WERI-Rb-1 (cell line): ENCODE data around the gene CACNA1A.

ENCODE experiments used
- DNase-seq: peaks from one replicate; pipeline ENCODE4 v3.0.0-alpha.2; 2020
- H3K27ac ChIP-seq: fragments of 250-450 bp; sonication (Bioruptor Pico); 2 replicates; pipeline ENCODE4 v1.5.1; 2020; ENCODE audit warnings: mild to moderate bottlenecking, moderate library complexity
- H3K27me3 ChIP-seq: fragments of 250-450 bp; sonication (Bioruptor Pico); 2 replicates; pipeline ENCODE4 v1.5.1; 2021; ENCODE audit warnings: mild to moderate bottlenecking, low read depth, moderate library complexity; ENCODE audit not compliant: insufficient read depth, severe bottlenecking
- H3K36me3 ChIP-seq: fragments of 250-450 bp; sonication (Bioruptor Pico); 2 replicates; pipeline ENCODE4 v1.5.1; 2020; ENCODE audit warnings: mild to moderate bottlenecking, moderate library complexity
- H3K4me3 ChIP-seq: 2 replicates; pipeline ENCODE4 v1.5.1; 2011; ENCODE audit warnings: low read depth, mild to moderate bottlenecking, control low read depth, low read length
- H3K9me3 ChIP-seq: fragments of 250-450 bp; sonication (Bioruptor Pico); 2 replicates; pipeline ENCODE4 v1.5.1; 2021; ENCODE audit warnings: mild to moderate bottlenecking, moderate library complexity; ENCODE audit not compliant: severe bottlenecking
- TF ChIP-seq, protein P1 (sequence below): IDR thresholded peaks from 2 replicates; pipeline ENCODE4 v1.5.1; 2011; ENCODE audit warnings: low read depth, mild to moderate bottlenecking, control low read depth, inconsistent platforms, low read length

Gene CACNA1A

DNA sequence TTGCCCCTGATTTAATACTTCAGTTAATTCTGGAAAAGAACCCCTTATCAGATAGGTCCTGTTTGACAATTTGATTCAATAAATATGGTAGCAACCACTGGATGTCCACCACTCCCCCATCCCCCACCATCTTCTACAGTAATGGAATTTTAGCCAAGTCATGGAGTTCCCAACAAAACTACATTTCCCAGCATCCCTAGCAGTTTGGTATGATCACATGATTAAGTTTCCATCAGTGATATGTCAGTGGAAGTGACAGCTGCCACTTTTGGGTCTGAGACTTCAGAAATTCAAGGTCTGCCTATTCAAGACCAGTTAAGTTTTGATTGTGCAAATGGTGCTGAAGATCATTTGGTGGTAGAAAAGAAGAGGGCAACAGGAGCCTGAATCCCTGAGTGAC, 85.5 kb downstream of the CACNA1A start:
- no peak for DNase-seq
- peaks cover 58% of the 10 kb centered on the region for H3K27me3 ChIP-seq
- H3K27ac ChIP-seq = no peak overlapping the region
- no peak overlapping the region for H3K4me3 ChIP-seq
- no peaks in the 10 kb centered on the region for H3K36me3 ChIP-seq
- TF ChIP-seq, protein P1, sequence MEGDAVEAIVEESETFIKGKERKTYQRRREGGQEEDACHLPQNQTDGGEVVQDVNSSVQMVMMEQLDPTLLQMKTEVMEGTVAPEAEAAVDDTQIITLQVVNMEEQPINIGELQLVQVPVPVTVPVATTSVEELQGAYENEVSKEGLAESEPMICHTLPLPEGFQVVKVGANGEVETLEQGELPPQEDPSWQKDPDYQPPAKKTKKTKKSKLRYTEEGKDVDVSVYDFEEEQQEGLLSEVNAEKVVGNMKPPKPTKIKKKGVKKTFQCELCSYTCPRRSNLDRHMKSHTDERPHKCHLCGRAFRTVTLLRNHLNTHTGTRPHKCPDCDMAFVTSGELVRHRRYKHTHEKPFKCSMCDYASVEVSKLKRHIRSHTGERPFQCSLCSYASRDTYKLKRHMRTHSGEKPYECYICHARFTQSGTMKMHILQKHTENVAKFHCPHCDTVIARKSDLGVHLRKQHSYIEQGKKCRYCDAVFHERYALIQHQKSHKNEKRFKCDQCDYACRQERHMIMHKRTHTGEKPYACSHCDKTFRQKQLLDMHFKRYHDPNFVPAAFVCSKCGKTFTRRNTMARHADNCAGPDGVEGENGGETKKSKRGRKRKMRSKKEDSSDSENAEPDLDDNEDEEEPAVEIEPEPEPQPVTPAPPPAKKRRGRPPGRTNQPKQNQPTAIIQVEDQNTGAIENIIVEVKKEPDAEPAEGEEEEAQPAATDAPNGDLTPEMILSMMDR = no peak
- peaks cover 18% of the 10 kb centered on the region for H3K9me3 ChIP-seq

GRCh38 chr19:13417054-13417453, 89.2 kb downstream of the CACNA1A start:
- Histone ChIP-seq H3K4me3 (no peak overlapping the region), H3K36me3 (no peaks in the 10 kb centered on the region), H3K9me3 (peaks cover 2% of the 10 kb centered on the region), H3K27ac (no peak overlapping the region), H3K27me3 (peaks cover 71% of the 10 kb centered on the region)
- TF ChIP-seq, protein P1 = no peak
- DNase-seq = no peak

DNA sequence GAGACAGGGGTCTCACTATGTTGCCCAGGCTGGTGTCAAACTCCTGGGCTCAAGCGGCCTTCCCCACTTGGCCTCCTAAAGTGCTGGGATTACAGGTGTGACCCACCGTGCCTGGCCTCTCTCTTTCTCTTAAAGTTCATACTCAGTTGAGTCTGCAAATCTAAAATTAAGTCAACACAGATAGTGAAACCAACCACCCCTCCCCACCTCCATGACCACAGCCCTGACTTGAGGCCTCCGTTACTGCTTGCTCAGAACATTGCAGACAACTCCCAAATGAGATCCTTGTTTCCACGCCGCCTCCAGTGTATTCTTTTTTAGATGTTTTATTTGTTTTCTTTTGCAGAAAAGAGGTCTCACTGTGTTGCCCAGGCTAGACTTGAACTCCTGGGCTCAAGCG, 94.4 kb downstream of the CACNA1A start:
- Histone ChIP-seq H3K27ac (no peak overlapping the region), H3K4me3 (no peak overlapping the region), H3K36me3 (no peaks in the 10 kb centered on the region), H3K9me3 (no peaks in the 10 kb centered on the region), H3K27me3 (peaks cover 74% of the 10 kb centered on the region)
- TF ChIP-seq, protein P1 = no peak
- DNase-seq = no peak

DNA sequence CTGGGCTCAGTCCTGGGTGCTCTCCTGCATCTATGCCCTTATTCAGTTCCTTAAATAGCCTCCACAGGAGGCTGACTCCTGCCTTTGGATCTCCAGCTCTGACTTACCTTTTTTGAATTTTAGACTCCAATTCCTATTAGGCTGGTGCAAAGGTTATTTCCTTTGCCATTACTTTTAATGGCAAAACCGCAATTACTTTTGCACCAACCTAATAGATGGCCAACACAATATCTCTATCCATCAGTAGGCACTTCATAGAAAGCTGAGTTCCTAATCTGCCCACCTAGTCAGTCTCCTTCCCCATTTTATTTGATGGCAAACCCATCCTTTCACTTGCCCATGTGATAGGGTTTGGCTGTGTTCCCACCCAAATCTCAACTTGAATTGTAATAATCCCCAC, 95.3 kb downstream of the CACNA1A start:
- no peak for DNase-seq
- Histone ChIP-seq H3K27me3 (peaks cover 66% of the 10 kb centered on the region), H3K36me3 (no peaks in the 10 kb centered on the region), H3K9me3 (no peaks in the 10 kb centered on the region), H3K4me3 (no peak overlapping the region), H3K27ac (no peak overlapping the region)
- TF ChIP-seq, protein P1 = no peak

GRCh38 chr19:13408889-13409518, 97.3 kb downstream of the CACNA1A start:
- H3K27me3 ChIP-seq = peaks cover 63% of the 10 kb centered on the region
- H3K9me3 ChIP-seq = no peaks in the 10 kb centered on the region

More at GRCh38 chr19:13408889-13409518, 97.3 kb downstream of the CACNA1A start:
- Histone ChIP-seq H3K36me3 (no peaks in the 10 kb centered on the region), H3K4me3 (no peak overlapping the region), H3K27ac (no peak overlapping the region)
- TF ChIP-seq, protein P1 = no peak
- DNase-seq = no peak
